Measurements from ENCODE around the gene ADRA2C.

ADRA2C gene

GRCh38 chr4:3765271-3766035, 732 bp upstream of the ADRA2C start:
- Histone ChIP-seq H3K79me2 (ENCODE audit: low read length) (no peaks in the 10 kb centered on the region), H3K27me3 (ENCODE audit: low read depth, low read length) (no peaks in the 10 kb centered on the region), H3K4me1 (ENCODE audit: low read length) (no peaks in the 10 kb centered on the region), H3K9me3 (ENCODE audit: insufficient read depth, low read length) (no peaks in the 10 kb centered on the region), H3K36me3 (replicated peaks; ENCODE audit: low read depth, low read length) (no peaks in the 10 kb centered on the region), H3K9ac (ENCODE audit: low read length) (no peak overlapping the region), H3K4me3 (ENCODE audit: low read length) (no peak overlapping the region), H3K4me2 (ENCODE audit: low read length) (no peak overlapping the region), H4K20me1 (ENCODE audit: insufficient read depth, low read length) (no peaks in the 10 kb centered on the region), H3K27ac (ENCODE audit: low read length) (no peak overlapping the region), H2AFZ (ENCODE audit: low read depth, low read length) (no peak overlapping the region)
- no peak for TF ChIP-seq EZH2phosphoT487 (IDR thresholded peaks at IDR 0.05; ENCODE audit: low read depth)

DNA sequence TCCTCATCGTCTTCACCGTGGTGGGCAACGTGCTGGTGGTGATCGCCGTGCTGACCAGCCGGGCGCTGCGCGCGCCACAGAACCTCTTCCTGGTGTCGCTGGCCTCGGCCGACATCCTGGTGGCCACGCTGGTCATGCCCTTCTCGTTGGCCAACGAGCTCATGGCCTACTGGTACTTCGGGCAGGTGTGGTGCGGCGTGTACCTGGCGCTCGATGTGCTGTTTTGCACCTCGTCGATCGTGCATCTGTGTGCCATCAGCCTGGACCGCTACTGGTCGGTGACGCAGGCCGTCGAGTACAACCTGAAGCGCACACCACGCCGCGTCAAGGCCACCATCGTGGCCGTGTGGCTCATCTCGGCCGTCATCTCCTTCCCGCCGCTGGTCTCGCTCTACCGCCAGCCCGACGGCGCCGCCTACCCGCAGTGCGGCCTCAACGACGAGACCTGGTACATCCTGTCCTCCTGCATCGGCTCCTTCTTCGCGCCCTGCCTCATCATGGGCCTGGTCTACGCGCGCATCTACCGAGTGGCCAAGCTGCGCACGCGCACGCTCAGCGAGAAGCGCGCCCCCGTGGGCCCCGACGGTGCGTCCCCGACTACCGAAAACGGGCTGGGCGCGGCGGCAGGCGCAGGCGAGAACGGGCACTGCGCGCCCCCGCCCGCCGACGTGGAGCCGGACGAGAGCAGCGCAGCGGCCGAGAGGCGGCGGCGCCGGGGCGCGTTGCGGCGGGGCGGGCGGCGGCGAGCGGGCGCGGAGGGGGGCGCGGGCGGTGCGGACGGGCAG, 792 bp downstream of the ADRA2C start:
- TF ChIP-seq EZH2phosphoT487 (IDR thresholded peaks at IDR 0.05; ENCODE audit: low read depth) = no peak
- TF ChIP-seq, protein P1, sequence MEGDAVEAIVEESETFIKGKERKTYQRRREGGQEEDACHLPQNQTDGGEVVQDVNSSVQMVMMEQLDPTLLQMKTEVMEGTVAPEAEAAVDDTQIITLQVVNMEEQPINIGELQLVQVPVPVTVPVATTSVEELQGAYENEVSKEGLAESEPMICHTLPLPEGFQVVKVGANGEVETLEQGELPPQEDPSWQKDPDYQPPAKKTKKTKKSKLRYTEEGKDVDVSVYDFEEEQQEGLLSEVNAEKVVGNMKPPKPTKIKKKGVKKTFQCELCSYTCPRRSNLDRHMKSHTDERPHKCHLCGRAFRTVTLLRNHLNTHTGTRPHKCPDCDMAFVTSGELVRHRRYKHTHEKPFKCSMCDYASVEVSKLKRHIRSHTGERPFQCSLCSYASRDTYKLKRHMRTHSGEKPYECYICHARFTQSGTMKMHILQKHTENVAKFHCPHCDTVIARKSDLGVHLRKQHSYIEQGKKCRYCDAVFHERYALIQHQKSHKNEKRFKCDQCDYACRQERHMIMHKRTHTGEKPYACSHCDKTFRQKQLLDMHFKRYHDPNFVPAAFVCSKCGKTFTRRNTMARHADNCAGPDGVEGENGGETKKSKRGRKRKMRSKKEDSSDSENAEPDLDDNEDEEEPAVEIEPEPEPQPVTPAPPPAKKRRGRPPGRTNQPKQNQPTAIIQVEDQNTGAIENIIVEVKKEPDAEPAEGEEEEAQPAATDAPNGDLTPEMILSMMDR (IDR thresholded peaks at IDR 0.05; ENCODE audit: low read depth, low read length) = no peak
- Histone ChIP-seq H3K36me3 (replicated peaks; ENCODE audit: low read depth, low read length) (no peaks in the 10 kb centered on the region), H3K9ac (ENCODE audit: low read length) (no peak overlapping the region), H2AFZ (ENCODE audit: low read depth, low read length) (no peak overlapping the region), H3K79me2 (ENCODE audit: low read length) (no peaks in the 10 kb centered on the region), H3K9me3 (ENCODE audit: insufficient read depth, low read length) (no peaks in the 10 kb centered on the region), H3K4me1 (ENCODE audit: low read length) (no peaks in the 10 kb centered on the region), H3K27me3 (ENCODE audit: low read depth, low read length) (no peaks in the 10 kb centered on the region), H3K4me2 (ENCODE audit: low read length) (no peak overlapping the region), H3K4me3 (ENCODE audit: low read length) (no peak overlapping the region), H3K27ac (ENCODE audit: low read length) (no peak overlapping the region), H4K20me1 (ENCODE audit: insufficient read depth, low read length) (no peaks in the 10 kb centered on the region)

GRCh38 chr4:3767570-3768288, 1.5 kb downstream of the ADRA2C start:
- Histone ChIP-seq H2AFZ (ENCODE audit: low read depth, low read length) (no peak overlapping the region), H3K9ac (ENCODE audit: low read length) (no peak overlapping the region), H4K20me1 (ENCODE audit: insufficient read depth, low read length) (no peaks in the 10 kb centered on the region), H3K27ac (ENCODE audit: low read length) (no peak overlapping the region), H3K4me3 (ENCODE audit: low read length) (no peak overlapping the region), H3K9me3 (ENCODE audit: insufficient read depth, low read length) (no peaks in the 10 kb centered on the region), H3K79me2 (ENCODE audit: low read length) (no peaks in the 10 kb centered on the region), H3K27me3 (ENCODE audit: low read depth, low read length) (no peaks in the 10 kb centered on the region), H3K4me1 (ENCODE audit: low read length) (no peaks in the 10 kb centered on the region), H3K4me2 (ENCODE audit: low read length) (no peak overlapping the region), H3K36me3 (replicated peaks; ENCODE audit: low read depth, low read length) (no peaks in the 10 kb centered on the region)
- no peak for TF ChIP-seq EZH2phosphoT487 (IDR thresholded peaks at IDR 0.05; ENCODE audit: low read depth)
- TF ChIP-seq, protein P1 (IDR thresholded peaks at IDR 0.05; ENCODE audit: low read depth, low read length) = no peak

GRCh38 chr4:3768842-3769641, 2.9 kb downstream of the ADRA2C start:
- Histone ChIP-seq H3K36me3 (replicated peaks; ENCODE audit: low read depth, low read length) (no peaks in the 10 kb centered on the region), H3K4me1 (ENCODE audit: low read length) (no peaks in the 10 kb centered on the region), H3K4me3 (ENCODE audit: low read length) (no peak overlapping the region), H3K9ac (ENCODE audit: low read length) (no peak overlapping the region), H3K9me3 (ENCODE audit: insufficient read depth, low read length) (no peaks in the 10 kb centered on the region), H3K27me3 (ENCODE audit: low read depth, low read length) (no peaks in the 10 kb centered on the region), H2AFZ (ENCODE audit: low read depth, low read length) (no peak overlapping the region), H4K20me1 (ENCODE audit: insufficient read depth, low read length) (no peaks in the 10 kb centered on the region), H3K79me2 (ENCODE audit: low read length) (no peaks in the 10 kb centered on the region), H3K27ac (ENCODE audit: low read length) (no peak overlapping the region), H3K4me2 (ENCODE audit: low read length) (no peak overlapping the region)
- no peak for TF ChIP-seq EZH2phosphoT487 (IDR thresholded peaks at IDR 0.05; ENCODE audit: low read depth)
- TF ChIP-seq, protein P1 (IDR thresholded peaks at IDR 0.05; ENCODE audit: low read depth, low read length) = no peak
